ENCODE results near the gene OXCT1. TPM values are rescaled to one million over a fixed set of nuclear protein-coding genes. Genes with fewer than 3 reads are reported as not detected.

OXCT1 gene
- total RNA-seq, 1 donor from 2014 or later = 39.9 TPM

- no peak for DNase-seq (ENCODE audit: low spot score)
- no peaks in the 10 kb centered on the region for H4K20me1 ChIP-seq (ENCODE audit: low read depth)
- H3K27ac ChIP-seq = no peak overlapping the region
- no peak overlapping the region for H3K4me2 ChIP-seq
- H3F3A ChIP-seq (ENCODE audit: low read depth) = no peaks in the 10 kb centered on the region
- H3K4me1 Mint-ChIP-seq = peaks cover 16% of the 10 kb centered on the region
- H3K36me3 Mint-ChIP-seq = peaks cover 8% of the 10 kb centered on the region
- no peaks in the 10 kb centered on the region for H3K79me2 ChIP-seq (ENCODE audit: low read depth)
- no peaks in the 10 kb centered on the region for H3K36me3 ChIP-seq
- H3K4me1 ChIP-seq = no peaks in the 10 kb centered on the region
- no peak for TF ChIP-seq CTCF (IDR thresholded peaks at IDR 0.05)
- no peak for TF ChIP-seq EZH2 (IDR thresholded peaks at IDR 0.05)
- TF ChIP-seq EZH2phosphoT487 (IDR thresholded peaks at IDR 0.05) = no peak
- no peaks in the 10 kb centered on the region for H3K27me3 Mint-ChIP-seq (ENCODE audit: insufficient read depth, low read depth)
- H3K4me3 ChIP-seq = no peak overlapping the region
- H3K9ac ChIP-seq = no peak overlapping the region
- no peaks in the 10 kb centered on the region for H3K9me3 Mint-ChIP-seq
- no peak overlapping the region for H3K4me3 Mint-ChIP-seq
- H3K9me3 ChIP-seq (ENCODE audit: low read depth) = no peaks in the 10 kb centered on the region
- no peak overlapping the region for H3K27ac Mint-ChIP-seq
- no peak overlapping the region for H2AFZ ChIP-seq (replicated peaks)
- no peaks in the 10 kb centered on the region for H3K27me3 ChIP-seq
Observed at GRCh38 chr5:41789434-41789833, 80.8 kb downstream of the OXCT1 start.

- Mint-ChIP-seq H3K36me3 (peaks cover 7% of the 10 kb centered on the region), H3K27ac (no peak overlapping the region), H3K4me1 (peaks cover 11% of the 10 kb centered on the region), H3K27me3 (ENCODE audit: insufficient read depth, low read depth) (no peaks in the 10 kb centered on the region), H3K9me3 (no peaks in the 10 kb centered on the region), H3K4me3 (no peak overlapping the region)
- Histone ChIP-seq H3K4me1 (no peaks in the 10 kb centered on the region), H3K4me2 (no peak overlapping the region), H3K9ac (no peak overlapping the region), H3K36me3 (no peaks in the 10 kb centered on the region), H3K79me2 (ENCODE audit: low read depth) (no peaks in the 10 kb centered on the region), H3K27me3 (no peaks in the 10 kb centered on the region), H3K27ac (no peak overlapping the region), H3K4me3 (no peak overlapping the region), H4K20me1 (ENCODE audit: low read depth) (no peaks in the 10 kb centered on the region), H2AFZ (replicated peaks) (no peak overlapping the region), H3K9me3 (ENCODE audit: low read depth) (no peaks in the 10 kb centered on the region), H3F3A (ENCODE audit: low read depth) (no peaks in the 10 kb centered on the region)
- no peak for DNase-seq (ENCODE audit: low spot score)
- no peak for TF ChIP-seq CTCF (IDR thresholded peaks at IDR 0.05)
- no peak for TF ChIP-seq EZH2phosphoT487 (IDR thresholded peaks at IDR 0.05)
- TF ChIP-seq EZH2 (IDR thresholded peaks at IDR 0.05) = no peak
Observed at GRCh38 chr5:41788941-41789368, 81.3 kb downstream of the OXCT1 start.

- DNase-seq (ENCODE audit: low spot score) = no peak
- no peaks in the 10 kb centered on the region for H3K9me3 ChIP-seq (ENCODE audit: low read depth)
Observed at GRCh38 chr5:41787265-41787664, 83.0 kb downstream of the OXCT1 start.

More at GRCh38 chr5:41787265-41787664, 83.0 kb downstream of the OXCT1 start:
- H3F3A ChIP-seq (ENCODE audit: low read depth) = no peaks in the 10 kb centered on the region
- no peak overlapping the region for H3K4me3 ChIP-seq
- no peaks in the 10 kb centered on the region for H3K27me3 ChIP-seq
- no peak overlapping the region for H3K27ac ChIP-seq
- Mint-ChIP-seq H3K4me1 (peaks cover 10% of the 10 kb centered on the region), H3K27ac (no peak overlapping the region), H3K36me3 (peaks cover 3% of the 10 kb centered on the region), H3K9me3 (no peaks in the 10 kb centered on the region), H3K27me3 (ENCODE audit: insufficient read depth, low read depth) (no peaks in the 10 kb centered on the region), H3K4me3 (no peak overlapping the region)
- no peaks in the 10 kb centered on the region for H4K20me1 ChIP-seq (ENCODE audit: low read depth)
- H3K9ac ChIP-seq = no peak overlapping the region
- no peaks in the 10 kb centered on the region for H3K79me2 ChIP-seq (ENCODE audit: low read depth)
- no peaks in the 10 kb centered on the region for H3K4me1 ChIP-seq
- TF ChIP-seq EZH2 (IDR thresholded peaks at IDR 0.05) (no peak), CTCF (IDR thresholded peaks at IDR 0.05) (no peak), EZH2phosphoT487 (IDR thresholded peaks at IDR 0.05) (no peak)
- no peak overlapping the region for H2AFZ ChIP-seq (replicated peaks)
- no peak overlapping the region for H3K4me2 ChIP-seq
- H3K36me3 ChIP-seq = no peaks in the 10 kb centered on the region
